Globus pallidus (tissue), 1 donor: ENCODE measurements around the gene NOX5.

Experiments used
- DNase-seq: peaks from one replicate; pipeline ENCODE4 v3.0.0-alpha.2; 2015; ENCODE audit warnings: low spot score

Gene NOX5

DNA sequence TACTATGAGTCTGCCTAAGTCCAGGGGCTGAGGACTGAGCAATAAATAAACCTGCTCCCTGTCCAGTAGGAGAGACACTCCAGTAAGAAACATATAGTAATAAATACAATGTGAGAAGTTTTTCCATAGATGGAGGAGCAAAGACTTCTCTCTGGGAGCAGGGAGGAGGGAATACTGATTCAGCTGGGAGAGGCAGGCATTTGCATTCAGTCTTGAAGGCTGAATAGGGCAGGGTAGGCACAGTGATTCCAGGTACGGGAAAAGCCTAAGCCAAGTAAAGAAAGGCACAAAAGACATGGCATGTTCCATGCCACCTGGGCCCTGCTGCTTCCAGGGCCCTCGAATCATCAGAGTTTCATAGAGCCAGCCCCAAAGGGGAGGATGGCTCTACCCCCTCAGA is 86.3 kb downstream of the NOX5 start:
- no peak for DNase-seq

DNA sequence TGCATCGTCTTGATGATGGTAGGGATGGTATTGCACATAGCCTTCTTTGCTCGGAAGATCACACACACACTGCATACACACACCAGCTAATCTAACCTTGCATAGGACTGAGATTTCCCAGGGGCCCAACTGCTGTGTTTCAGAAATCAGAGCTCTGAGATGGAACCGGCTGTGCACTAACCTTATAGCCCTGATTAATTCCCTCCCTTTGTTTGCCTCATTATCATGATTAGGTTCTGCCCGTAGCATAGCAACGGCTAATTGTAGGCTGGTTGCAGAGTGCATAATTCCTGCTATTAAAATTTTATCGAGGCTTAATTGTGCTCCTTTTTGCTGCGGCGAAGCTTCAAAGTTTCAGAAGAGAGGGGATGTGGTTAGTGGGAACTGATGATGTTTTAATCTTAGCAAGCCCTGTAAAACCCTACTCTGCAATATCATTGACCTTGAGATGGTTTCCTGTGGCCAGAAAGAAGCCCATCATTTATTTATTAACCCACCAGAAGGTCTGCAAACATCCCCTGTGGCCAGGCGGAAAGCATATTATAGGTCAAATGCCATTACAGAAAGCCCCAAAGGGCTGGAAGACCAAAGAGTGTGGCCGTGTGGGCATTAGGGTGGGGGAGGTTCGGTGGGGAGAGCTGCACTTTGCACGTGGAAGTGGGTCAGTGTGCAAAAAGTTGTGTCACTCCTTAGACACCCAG is 89.7 kb downstream of the NOX5 start:
- no peak for DNase-seq

DNA sequence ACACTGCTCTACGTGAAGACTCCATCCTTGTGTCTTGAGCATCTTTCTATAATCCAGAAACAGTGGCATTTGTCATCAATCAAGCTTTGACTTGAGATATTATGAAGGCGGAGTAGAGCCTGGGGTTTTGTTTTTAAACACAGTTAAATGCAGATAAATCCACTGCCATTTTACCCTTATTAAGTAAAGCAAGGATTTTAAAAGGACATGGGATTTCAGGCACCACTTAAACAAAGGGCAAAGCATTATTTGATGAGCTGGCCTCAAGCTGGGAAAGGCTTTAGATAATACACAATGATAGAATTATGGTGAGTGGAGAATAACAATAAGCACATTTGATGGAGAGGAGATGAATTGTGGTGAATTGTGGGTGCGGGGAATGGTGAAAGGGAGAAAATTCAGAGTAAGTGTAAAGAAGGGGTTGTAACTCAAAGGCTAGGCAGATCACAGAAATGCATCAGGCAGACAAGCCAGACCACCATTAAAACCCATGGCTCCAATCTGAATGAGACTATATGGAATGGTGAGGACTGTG is 91.0 kb downstream of the NOX5 start:
- no peak for DNase-seq

DNA sequence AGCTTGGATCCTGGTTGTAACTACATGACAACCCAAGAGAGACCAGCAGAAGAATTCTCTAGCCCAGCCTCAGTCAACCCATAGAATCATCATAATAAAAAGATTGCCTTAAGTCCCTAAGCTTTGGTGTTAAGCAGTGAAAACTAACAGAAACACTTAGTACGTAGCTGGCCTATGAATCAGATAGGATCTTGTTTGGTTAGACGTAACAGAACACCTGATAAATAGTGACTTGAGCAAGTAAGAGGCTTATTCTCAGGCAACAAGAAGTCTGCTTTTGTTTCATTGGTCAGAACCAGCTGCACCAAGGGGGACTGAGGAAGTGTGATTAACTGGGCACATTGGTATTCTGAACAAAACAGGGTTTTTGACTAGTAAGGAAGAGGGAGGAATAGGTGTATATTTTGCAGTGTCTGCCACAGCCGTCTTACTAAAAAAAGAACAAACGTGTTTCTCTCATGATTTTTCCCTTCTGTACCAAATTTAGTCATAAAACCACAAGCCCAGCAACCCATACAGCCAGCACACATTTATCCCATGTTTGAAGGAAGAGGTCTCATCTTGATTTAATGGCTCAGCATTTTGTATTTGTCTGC is 92.6 kb downstream of the NOX5 start:
- no peak for DNase-seq
